Hippocampal formation (tissue), 2 donors: ENCODE measurements around the gene GOLT1A.

Source experiments
- DNase-seq, 2 donors: peaks; one replicate each; lab custom pipeline; 2025; lab: John Stamatoyannopoulos, UW

GOLT1A gene

DNA sequence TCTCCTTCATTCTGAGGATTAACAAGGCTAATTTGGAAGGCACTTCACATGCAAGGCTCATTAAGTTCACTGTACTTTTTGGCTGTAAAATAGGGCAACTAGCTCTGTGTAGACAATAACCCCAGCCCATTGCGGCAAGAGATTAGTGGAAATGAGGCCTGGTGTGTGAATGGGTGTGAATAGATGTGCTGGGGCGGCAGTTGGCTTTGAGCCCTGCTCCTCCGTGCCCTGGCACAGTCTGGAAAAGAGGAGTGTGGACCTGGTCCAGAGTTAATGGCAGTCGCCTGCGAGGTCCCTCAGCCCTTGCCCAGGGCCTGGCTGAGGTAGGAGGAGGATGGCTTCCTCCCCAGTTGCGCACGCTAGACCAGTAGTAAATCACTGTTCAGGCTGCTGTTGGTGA, 22.3 kb downstream of the GOLT1A start:
- peak in 1 of 2 donors; percentile 42 for DNase-seq

DNA sequence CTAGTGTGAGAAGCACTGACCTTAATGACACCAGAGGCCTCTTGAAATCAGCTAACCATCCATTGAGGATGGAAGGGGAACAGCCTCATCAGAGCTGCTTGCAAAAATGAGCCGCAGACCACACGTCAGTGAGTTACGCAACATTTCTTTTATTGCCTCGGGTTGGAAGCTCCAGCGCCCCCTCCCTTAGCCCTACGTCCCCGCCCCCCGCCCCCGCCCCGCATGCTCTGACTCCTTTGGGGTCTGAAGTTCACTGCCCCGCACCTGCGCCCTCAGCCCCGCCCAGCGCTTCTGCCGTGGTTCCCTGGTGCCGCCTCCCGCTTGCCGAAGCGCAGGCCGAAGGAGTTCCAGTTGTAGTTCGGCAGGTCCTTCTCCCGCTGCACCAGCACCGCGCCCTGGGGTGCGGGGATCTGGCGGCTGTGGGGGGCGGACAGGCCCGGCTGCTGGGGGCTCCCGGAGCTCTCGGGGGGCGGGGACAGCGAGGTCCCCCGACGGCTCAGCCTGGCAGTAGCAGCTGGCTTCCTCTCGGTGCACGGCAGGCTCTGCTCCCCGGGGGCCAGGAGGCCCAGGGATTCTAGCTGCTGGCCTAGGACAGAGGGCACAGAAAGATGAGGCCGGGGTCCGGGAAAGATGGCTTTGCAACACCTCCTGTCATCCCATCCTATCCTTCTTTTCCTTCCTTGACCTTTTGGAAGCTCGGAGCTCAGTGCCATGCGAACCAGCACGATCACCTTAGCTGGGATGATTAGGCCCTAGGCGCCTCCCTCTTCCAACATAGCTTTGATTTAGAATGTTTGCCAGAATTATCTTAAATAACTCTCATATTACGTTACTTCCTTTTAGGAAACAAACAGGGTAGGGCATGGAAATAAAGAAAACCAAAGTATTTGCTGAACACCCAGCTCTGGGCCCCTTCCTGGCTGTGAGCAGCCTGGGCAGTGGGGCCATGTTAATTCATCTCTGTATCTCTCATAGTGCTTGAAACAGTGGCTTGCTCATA, 23.3 kb downstream of the GOLT1A start:
- no peak for DNase-seq

DNA sequence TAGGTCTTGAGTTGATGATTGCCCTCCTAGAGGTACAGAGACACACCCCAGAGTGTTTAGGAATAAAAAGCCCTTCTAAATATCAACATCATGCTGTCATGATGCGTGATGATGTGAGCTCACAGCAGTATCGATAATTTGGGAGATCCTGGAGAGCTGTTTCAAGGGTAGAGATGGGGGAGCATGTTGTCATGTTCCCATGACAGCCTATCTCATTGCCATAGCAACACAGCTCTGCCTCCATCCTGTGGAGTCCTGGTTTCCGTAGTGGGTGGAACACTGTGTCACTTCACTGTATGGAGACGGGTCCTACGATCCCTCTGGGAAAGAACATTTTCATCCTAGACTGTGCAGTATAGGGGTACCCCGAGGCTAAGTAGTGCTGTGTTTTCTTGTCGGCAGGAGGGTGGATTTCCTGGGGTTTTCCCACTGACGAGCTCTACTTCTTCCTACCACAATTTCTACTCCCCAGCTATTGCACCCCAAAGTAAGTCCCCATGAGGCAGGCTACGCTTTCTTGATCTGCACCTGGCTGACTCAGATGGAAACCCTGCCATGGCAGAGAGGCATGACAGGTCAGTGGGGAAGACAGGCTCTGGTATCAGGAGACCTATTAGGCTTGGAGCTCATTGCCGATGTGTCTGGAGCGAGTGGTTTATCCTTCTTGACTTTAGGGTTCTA, 24.7 kb downstream of the GOLT1A start:
- DNase-seq: peak in 1 of 2 donors; percentile 3

DNA sequence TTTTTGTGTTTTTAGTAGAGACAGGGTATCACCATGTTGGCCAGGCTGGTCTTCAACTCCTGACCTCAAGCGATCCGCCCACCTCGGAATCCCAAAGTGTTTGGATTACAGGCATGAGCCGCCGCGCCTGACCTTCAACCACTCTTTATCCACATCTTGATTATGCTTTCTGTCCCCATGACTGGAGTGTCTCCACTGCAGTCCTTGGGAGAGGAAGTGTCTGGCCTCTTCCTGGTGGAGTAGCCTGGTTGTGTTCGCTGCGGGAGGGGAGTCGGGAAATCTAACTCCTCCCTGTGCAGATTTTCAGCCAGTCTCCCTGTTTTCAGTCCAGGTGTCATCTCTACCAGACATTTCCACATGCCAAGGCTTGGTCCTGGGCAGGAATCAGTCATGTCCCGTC, 27.2 kb downstream of the GOLT1A start:
- no peak for DNase-seq

DNA sequence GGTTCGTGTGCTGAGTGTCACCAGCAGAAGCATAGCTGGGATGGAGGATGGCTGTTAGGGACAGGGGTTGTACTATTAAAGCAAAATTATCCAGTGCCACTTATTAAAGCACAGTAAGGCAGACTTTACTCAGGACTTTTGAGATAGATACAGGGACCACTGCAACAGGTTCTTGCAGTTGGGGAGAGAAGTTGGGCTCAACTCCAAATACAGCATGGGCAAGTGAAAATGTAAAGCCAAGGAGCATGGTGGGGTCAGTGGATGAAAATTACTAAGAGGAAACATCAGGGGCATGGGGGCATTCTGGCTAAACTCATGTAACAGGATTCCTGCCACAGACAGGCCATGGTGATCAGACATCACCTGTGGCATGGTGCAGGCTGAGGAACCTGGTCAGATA, 32.7 kb downstream of the GOLT1A start:
- no peak for DNase-seq

DNA sequence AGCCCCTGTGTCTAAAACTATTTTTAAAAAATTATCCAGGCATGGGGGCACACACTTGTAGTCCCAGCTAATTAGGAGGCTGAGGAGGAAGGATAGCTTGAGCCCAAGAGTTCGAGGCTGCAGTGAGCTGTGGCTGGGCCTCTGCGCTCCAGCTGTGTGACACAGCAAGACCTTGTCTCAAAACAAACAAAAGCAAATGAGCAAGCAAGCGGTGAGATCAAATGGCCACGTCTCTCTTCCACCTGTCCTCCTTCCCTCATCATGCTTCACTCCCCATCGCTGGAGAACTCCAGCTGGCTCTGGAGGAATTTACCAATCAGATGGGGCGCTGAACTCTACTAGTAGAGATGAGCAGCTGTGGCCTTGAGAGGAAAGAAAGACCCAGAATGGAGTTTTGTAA, 33.7 kb downstream of the GOLT1A start:
- no peak for DNase-seq

DNA sequence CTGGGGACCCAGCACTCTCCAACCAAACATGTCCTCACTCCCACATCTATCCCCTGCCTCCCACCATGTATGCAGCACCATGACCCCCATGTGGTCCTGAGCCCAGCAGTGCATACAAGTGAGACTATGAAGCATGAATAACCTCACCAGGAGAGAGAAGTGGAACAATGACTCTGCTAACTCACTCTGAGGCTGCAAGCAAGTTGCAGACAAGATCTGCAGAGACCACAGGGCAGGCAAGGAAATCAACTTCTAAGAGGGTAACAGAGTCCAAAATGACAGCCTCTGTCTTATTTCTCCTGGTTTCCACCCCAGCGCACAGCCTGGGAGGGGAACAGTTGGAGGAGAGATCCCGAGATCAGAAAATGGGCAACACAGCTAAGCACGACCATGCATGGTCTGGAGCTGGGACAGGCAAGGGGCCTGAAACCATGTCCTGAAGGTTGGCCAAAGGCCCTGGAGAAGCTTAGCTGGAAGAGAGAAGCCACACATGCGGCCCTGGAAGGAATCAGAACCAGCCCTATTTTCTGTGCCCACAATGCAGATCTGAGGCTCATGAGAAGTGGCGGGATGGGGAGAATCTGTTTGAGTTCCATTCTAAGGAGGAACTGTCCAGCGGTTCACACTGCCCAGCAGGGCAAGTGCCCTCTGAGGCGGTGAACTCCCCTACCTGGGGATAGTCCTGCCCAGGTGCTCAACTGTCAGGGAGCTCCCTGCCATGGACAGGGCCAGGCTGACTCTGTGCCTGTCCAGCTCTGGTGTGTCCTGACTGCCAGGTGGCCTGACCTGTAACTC, 35.1 kb downstream of the GOLT1A start:
- DNase-seq: no peak

DNA sequence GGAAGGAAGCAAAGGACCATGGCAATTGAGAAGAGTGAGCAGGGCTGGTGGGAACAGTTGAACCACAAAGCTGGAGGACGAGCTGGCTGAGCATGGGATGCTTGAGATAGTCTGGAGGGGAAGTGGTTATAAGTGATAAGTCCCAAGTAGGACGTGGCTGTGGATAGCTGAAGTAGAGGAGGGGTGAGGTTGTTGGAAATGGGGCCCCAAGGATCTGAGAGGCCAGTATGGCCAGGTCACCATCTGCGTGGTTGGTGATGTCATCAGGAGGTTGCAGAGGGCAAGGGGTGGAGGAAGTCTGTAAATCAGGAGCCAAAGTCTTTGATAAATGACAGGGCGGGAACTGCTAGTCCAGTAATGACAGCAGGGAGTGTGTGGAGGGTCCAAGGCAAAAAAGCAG, 36.7 kb downstream of the GOLT1A start:
- DNase-seq: no peak

DNA sequence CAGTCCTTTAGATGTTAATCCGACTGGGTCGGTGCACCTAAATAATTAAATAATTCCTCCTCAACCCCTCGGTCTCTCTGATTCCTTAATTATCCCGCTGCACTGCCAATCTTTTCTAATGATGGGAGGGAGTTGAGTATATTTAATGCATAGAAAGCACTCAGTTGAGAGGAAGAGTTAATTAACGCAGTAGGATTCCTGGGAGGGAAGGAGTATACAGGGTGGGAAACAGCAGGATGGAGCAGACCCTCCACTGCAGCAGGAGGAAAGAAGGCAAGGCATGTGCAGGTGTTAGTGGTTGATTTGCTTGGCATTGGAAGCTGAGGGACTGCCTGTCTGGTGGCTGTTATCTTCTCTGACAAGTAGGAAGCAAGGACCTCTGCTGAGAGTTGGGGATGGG, 37.7 kb downstream of the GOLT1A start:
- no peak for DNase-seq

DNA sequence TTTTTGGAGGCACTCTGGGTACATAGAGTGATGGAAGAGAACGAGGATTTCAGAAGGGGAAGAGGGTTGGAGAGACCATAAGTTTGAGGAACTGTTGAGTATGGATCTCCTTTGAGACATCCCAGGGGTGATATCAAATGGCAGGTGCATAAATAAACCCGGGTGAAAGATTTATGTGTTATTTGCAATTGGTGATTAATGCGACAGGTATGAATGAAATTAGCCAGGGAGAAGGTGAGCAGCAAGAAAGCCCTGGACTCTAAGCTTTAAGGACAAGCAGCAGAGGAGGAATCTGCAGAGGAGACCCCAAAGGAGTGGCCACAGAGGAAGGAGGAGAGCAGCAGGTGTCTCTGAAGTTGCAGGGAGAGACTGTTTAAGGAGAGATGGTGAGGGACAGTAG, 38.8 kb downstream of the GOLT1A start:
- no peak for DNase-seq

DNA sequence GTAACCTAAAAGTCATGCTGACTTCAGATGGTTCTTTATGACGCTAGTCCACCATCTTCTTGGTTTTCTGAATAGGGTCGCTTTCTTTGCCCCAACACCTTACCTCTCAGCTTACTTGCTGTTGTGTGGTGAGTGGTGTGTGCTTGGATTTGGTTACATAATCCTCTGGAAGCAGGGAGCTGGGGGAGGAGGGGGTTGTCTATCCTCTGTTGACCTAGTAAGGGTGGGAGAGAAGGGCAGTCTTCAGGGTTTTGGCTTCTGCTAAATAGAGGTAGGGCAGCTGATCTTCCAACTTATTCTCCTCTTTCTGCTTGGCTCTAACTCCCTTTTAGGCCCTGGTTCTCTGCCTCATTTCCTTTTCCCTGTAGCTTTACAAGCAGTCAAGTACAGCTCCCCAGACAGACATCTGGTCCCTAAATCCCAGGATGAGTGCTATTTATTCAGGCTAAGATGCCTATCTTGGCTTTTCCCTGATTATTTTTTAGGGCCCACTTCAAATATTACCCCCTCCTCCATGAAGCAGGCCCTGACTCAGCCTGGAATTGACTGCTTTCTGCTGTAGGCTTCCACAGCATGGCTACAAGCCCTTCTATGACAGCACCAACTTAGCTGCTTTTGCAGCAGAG, 41.3 kb downstream of the GOLT1A start:
- DNase-seq: no peak

DNA sequence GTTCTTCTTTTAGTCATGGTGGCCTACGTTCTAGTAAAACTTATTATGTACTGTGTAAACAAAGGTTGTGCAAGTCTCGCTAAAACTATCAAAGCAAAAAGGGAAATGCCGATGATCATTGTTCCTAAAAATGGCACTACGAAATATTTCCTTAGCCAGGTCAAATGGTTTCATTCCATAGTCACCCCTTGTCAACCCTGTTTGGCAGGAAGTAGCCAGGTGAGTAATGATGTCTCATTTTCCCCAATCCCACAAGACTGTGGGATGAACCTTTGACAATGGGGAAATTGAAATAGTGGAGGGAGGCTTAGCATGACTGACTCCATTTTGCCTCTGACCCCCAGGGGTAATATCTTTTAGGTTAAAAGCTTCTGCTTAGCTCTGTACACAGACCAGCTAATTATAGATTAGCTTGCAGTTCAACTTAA, 42.0 kb downstream of the GOLT1A start:
- no peak for DNase-seq

DNA sequence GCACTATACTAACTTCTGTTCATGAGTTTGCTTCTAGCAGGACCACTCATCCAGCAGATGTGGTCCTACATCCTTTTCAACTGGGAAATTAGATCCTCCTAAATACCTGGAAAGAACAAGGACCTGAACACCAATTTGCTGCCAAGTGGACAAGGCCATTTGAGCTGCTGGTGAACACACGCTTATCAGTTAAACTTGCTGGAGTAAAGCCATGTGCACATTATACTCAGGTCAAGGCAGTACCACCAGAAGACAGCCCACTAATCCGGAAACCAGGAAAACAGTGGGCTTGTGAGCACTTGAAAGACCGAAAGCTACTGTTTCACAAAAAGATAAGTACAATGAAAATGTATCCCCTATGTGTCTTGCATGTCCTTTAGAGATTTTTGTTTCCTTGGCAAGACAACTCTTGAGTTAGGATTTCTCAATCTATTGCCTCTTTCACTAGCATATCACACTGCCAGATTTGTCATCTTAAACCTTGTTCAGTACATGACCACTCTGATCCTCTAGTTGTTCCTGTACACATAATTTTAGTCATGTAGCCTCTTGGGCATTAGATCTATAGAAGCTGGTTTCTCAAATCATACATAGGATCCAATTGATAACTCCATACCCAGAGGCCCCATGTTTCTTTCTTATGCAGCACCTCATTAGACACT, 43.2 kb downstream of the GOLT1A start:
- DNase-seq: no peak

DNA sequence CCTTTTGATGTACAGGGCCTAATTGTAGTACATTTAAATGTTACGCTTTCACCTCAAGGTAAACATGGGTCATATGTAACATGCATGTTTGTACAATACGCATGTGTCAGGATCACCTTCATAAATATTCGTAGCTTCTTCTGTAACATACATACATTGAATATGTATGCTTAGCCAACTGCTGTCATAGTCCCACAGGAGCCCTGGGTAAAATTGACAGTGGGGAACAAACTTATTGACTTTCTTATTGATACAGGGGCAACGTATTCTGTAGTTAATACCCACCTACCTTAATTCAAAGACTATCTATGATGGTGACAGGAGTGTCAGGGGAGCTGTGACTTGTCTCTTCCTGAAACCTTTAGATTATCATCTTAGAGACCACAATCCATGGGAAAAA, 43.9 kb downstream of the GOLT1A start:
- no peak for DNase-seq

DNA sequence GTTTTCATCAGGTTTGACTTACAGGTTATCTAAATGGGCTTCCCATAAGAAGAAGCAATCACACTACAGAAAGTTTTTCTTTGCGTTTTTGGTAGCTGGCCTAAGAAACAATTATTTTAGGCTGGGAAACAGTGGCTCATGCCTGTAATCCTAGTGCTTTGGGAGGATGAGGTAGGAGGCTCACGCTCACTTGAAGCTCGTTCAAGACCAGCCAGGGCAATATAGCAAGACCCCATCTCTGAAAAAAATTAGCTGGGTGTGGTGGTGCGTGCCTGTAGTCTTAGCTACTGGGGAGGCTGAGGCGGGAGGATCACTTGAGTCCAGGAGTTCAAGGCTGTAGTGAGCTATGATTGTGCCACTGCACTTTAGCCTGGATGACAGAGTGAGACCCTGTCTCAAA, 46.1 kb downstream of the GOLT1A start:
- no peak for DNase-seq

DNA sequence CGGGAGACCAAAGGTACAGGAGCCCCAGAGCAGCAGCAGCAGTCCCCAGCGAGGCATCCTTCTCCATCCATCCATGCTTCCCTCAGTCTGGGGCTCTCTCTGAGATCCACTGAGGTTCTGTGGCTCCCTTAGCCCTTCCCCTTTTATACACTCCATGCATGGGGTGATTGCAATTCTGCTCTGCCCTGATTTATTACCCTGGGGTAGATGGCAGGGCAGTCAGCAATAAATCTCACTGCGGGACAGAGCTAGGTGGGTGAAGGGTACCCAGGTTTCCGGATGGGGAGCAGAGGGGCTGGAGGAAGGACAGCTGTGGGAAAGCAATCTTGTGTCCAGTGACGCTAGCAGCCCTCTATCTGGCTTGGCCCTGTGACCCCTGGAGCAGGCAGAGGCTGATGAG, 47.6 kb downstream of the GOLT1A start, which contains the start of gene REN:
Gene REN (minus strand): TSS at position 119 of the 400 bp plus-strand sequence. CDS start 44 bp downstream, at position 75.
- DNase-seq: no peak

DNA sequence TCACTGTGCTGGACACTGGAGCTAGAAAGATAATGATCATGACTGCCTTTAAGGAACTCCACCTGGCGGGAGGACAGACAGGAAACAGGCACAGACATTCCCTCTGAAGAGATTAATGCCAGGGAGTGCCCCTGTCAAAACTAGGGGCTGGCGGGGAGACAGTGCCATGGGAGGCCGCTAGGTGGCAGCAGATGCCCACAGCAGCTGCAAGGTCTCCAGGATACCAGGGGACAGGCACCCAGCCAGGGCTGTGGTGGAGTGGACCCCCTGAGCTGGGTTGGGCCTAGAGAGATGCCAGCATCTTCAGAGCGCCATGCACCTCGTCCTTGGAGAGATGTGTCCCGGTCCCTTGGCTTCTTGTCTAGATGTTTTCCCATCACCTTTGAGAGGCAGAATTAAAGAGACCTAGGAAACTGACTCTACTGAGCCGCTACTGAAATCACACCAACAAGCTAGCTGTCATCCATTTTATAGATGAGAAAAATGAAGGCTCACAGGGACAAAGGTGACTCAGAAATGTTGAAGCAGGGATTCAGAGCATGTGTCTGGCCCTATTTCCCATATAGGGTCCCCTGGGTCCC, 51.2 kb downstream of the GOLT1A start:
- DNase-seq: peak; percentile 45 to 64

DNA sequence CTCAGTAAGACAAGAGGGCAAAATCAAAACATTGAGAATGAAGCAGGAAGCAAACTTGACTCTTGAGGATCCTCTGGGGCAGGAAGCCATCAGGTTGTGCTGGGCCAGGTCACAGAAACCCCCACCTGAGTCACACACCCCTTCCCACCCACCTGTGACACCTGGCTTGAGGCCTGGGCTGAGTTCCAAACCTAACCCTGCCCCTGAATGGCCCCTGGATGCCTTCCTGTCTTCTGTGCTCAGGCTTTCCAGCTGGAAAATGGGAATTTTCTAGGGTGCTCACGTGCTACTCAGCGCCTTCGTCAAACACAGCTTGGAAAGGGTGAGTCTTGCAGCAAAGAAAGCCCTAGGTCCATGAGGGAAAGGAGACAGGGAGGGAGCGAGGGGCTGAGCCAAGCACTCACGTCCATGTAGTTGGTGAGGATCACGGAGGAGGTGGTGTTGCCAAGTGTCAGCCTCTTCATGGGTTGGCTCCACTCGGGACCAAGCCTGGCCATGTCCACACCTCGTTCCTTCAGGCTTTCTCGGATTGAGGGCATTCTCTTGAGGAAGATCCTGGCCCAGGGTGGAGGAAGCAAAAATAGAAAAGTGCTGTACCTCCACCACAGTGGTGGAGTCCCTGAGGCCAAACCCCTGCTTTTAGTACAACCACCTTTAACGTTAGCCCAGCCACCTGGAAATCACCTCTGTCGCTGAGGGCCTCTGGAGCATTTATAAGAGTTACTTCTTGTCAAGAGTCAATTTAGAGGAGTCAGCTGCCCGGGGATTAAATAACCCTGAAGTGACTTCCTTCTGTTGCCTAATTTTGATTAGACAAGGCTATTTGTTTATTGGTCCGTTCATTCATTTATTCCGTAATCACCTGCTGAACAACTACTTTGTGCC, 51.9 kb downstream of the GOLT1A start:
- DNase-seq: no peak

DNA sequence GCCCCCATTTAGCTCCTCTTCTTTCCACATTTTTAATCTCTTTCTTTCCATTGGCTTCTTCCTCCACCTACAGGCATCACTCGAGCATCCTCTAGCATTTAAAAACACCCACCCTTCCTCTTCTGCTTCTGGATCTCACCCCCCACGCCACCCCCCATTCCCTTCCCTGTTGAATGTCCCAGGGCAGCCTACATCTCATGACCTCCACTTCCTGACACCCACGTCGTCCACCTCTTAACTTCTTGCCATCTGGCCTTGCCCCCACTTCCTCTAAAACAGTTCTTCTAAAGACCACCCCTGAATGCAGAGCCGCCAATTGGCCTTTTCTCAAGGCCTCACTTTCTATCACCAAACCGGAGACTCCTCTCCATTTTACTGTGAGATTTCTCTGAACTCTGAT, 55.8 kb downstream of the GOLT1A start:
- DNase-seq: no peak

DNA sequence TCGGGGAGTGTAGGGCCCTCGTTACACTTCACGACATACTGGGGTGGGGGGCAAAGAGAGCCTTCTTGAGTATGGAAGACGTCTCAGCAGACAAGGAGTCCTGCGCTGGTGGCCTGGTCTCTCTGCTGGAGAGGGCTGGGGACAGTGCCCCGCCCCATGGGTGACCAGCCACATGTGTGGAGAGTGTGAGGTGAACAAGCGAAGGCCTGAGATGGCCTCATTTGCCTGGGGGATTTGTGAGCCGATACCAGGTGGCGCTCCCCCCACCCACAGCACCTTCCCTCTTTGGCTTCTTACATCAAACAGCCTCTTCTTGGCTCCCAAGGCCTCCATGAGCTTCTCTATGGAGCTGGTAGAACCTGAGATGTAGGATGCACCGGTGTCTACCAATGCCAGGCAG, 57.9 kb downstream of the GOLT1A start:
- DNase-seq: no peak
